K562 (cell line): ENCODE measurements around the gene SMARCA4. TPM values are rescaled to one million over a fixed set of nuclear protein-coding genes. Genes with fewer than 3 reads are reported as not detected.

ENCODE experiments used
- ARID1B ChIP-seq: fragments of 450-650 bp; IDR thresholded peaks from 2 replicates; pipeline ENCODE4 v1.6.1; 2016; ENCODE audit warnings: antibody characterized with exemption, mild to moderate bottlenecking, inconsistent platforms
- ASH1L ChIP-seq: fragments of 450-650 bp; IDR thresholded peaks from 2 replicates; pipeline ENCODE4 v1.6.1; 2018; ENCODE audit warnings: borderline replicate concordance, mild to moderate bottlenecking, low read depth; ENCODE audit not compliant: partially characterized antibody
- CXXC5 ChIP-seq: fragments of 250-450 bp; sonication (Bioruptor Pico); IDR thresholded peaks from 2 replicates; pipeline ENCODE4 v1.8.0; 2022; ENCODE audit warnings: inconsistent platforms, mild to moderate bottlenecking, moderate library complexity
- DPF2 ChIP-seq: fragments of 450-650 bp; IDR thresholded peaks from 2 replicates; pipeline ENCODE4 v1.6.1; 2016
- EP400 ChIP-seq: fragments of 450-650 bp; IDR thresholded peaks from 2 replicates; pipeline ENCODE4 v1.6.1; 2017; ENCODE audit warnings: antibody characterized with exemption, mild to moderate bottlenecking, moderate library complexity
- FOXJ3 ChIP-seq: sonication (generic); formaldehyde crosslinking; IDR thresholded peaks from 2 replicates; pipeline ENCODE4 v1.4.0; 2020; ENCODE audit warnings: mild to moderate bottlenecking, missing genetic modification reagents
- FOXK2 ChIP-seq, 2 experiments: fragments of 450-650 bp; IDR thresholded peaks in 1 of 2; conservative IDR thresholded peaks in 1 of 2; 2 replicates each; pipeline ENCODE4 v1.6.1; 2016; ENCODE audit warnings: low read depth in 2 of 2, mild to moderate bottlenecking in 1 of 2
- FOXP4 ChIP-seq: sonication (generic); formaldehyde crosslinking; IDR thresholded peaks from 2 replicates; pipeline ENCODE4 v1.8.0; 2022; ENCODE audit warnings: mild to moderate bottlenecking, missing genetic modification reagents, borderline replicate concordance
- GABPA ChIP-seq: fragments of 200-800 bp; sonication (Bioruptor generic); conservative IDR thresholded peaks from 2 replicates; pipeline ENCODE4 v1.6.1; 2016; ENCODE audit warnings: low read depth, missing genetic modification characterization, missing compliant biosample characterization
- HDAC1 ChIP-seq, 2 experiments: fragments of 450-650 bp; IDR thresholded peaks; 2 replicates each; pipeline ENCODE4 v1.6.1; 2016 to 2017; ENCODE audit warnings: inconsistent platforms in 1 of 2, mild to moderate bottlenecking in 1 of 2, moderate library complexity in 1 of 2
- MAFK ChIP-seq: IDR thresholded peaks from 2 replicates; pipeline ENCODE4 v1.6.1; 2011; ENCODE audit warnings: low read length, improper control_type of control experiment
- MEIS2 ChIP-seq: fragments of 450-650 bp; IDR thresholded peaks from 2 replicates; pipeline ENCODE4 v1.6.1; 2014; ENCODE audit warnings: mild to moderate bottlenecking; ENCODE audit not compliant: partially characterized antibody
- NCOA1 ChIP-seq: fragments of 450-650 bp; IDR thresholded peaks from 2 replicates; pipeline ENCODE4 v1.6.1; 2016; ENCODE audit warnings: low read depth
- NFIC ChIP-seq: fragments of 450-650 bp; IDR thresholded peaks from 2 replicates; pipeline ENCODE4 v1.6.1; 2017; ENCODE audit warnings: mild to moderate bottlenecking, inconsistent platforms
- POLR2B ChIP-seq: fragments of 450-650 bp; IDR thresholded peaks from 2 replicates; pipeline ENCODE4 v1.6.1; 2018; ENCODE audit warnings: low read depth; ENCODE audit not compliant: partially characterized antibody
- POU5F1 ChIP-seq: fragments of 150-350 bp; IDR thresholded peaks from 2 replicates; pipeline ENCODE4 v1.6.1; 2014; ENCODE audit warnings: borderline replicate concordance, low read length, low read depth, mild to moderate bottlenecking; ENCODE audit not compliant: partially characterized antibody
- PURB ChIP-seq: sonication (generic); formaldehyde crosslinking; IDR thresholded peaks from 2 replicates; pipeline ENCODE4 v1.9.0; 2021; ENCODE audit warnings: low read depth, mild to moderate bottlenecking, missing genetic modification reagents
- RBM39 ChIP-seq: fragments of 200-400 bp; formaldehyde crosslinking; optimal IDR thresholded peaks from 2 replicates; pipeline ENCODE3; 2018; ENCODE audit warnings: low read depth, low read length
- SIX5 ChIP-seq, 2 experiments: IDR thresholded peaks; 2 replicates each; pipeline ENCODE4 v1.6.1; 2011; ENCODE audit warnings: low read length in 2 of 2, borderline replicate concordance in 1 of 2, low read depth in 1 of 2, mild to moderate bottlenecking in 1 of 2, moderate library complexity in 1 of 2; ENCODE audit not compliant: insufficient read depth in 1 of 2
- SMARCA5 ChIP-seq: fragments of 450-650 bp; IDR thresholded peaks from 2 replicates; pipeline ENCODE4 v1.6.1; 2016
- ZBTB49 ChIP-seq: sonication (generic); formaldehyde crosslinking; IDR thresholded peaks from 2 replicates; pipeline ENCODE4 v1.8.0; 2022; ENCODE audit warnings: missing genetic modification reagents, mild to moderate bottlenecking, borderline replicate concordance
- ZBTB5 ChIP-seq: fragments of 450-650 bp; IDR thresholded peaks from 2 replicates; pipeline ENCODE4 v1.6.1; 2017; ENCODE audit warnings: antibody characterized with exemption
- ZNF436 ChIP-seq: fragments of 250-450, 450-650 bp; sonication (Bioruptor Pico); formaldehyde crosslinking; IDR thresholded peaks from 2 replicates; pipeline ENCODE4 v1.7.0; 2020; ENCODE audit warnings: mild to moderate bottlenecking
- ZNF589 ChIP-seq: fragments of 200-800 bp; sonication (Bioruptor generic); IDR thresholded peaks from 2 replicates; pipeline ENCODE4 v1.6.1; 2016; ENCODE audit warnings: low read depth, missing genetic modification characterization, missing compliant biosample characterization
- polyA plus RNA-seq, 8 experiments: library from polyadenylated mRNA; depleted of rRNA in 4 of 8; stranded (reverse) in 5 of 8; unstranded in 3 of 8; fragments of >200 nt; fragmentation: Nextera tagmentation in 2 of 8; fragmentation: Illumina TruSeq in 1 of 8; extraction: Ambion mirVana in 2 of 8; extraction: Trizol in 1 of 8; gene quantifications; 2 replicates each; pipeline versions ENCODE4 v1.2.1 to v1.2.3, GENCODE V29; 2011 to 2014; ENCODE audit warnings: inconsistent platforms in 1 of 8, missing spikeins in 1 of 8
- total RNA-seq, 7 experiments: library from RNA; depleted of rRNA in 6 of 7; stranded (reverse); fragments of >200 nt in 6 of 7; fragmentation: Illumina TruSeq in 2 of 7; extraction: Trizol in 2 of 7; gene quantifications; 2 replicates each; pipeline versions ENCODE4 v1.2.1 to v1.2.3, GENCODE V29; 2011 to 2021; ENCODE audit warnings: low replicate concordance in 1 of 7

The SMARCA4 gene
- total and polyA plus RNA-seq, 9 of the 15 experiments (the other 6 are each of a cell fraction or from before 2014, with no cell fraction given) = 19.3 to 207 (median 52.1) TPM

GRCh38 chr19:11091703-11092153, 130.9 kb downstream of the SMARCA4 start (continued):
- TF ChIP-seq ZBTB49 (0 out of 2 replicates have a peak, but pooled peaks have one; percentile 82), FOXP4 (CRISPR knock-in tag) (no peak), NCOA1 (no peak), HDAC1 (IDR thresholded peaks at IDR 0.05) (peak in 1 of 2 experiments; percentile 82; a peak in 2 of 4 replicates), ASH1L (no peak), NFIC (no peak), DPF2 (peak; percentile 60; the same call in 1 of the 2 replicates), SIX5 (IDR thresholded peaks at IDR 0.05; ENCODE audit: borderline replicate concordance in 1 of 2, insufficient read depth in 1 of 2, low read depth in 1 of 2, low read length in 2 of 2) (no peak), FOXK2 (conservative IDR thresholded peaks at IDR 0.05 in 1 of 2, IDR thresholded peaks at IDR 0.05 in 1 of 2; ENCODE audit: low read depth in 2 of 2) (0 out of 4 replicates have a peak, but pooled peaks of 1 of the 2 experiments have one; percentile 47), GABPA (tag) (peak; percentile 48; the same call in 1 of the 2 replicates), ZBTB5 (no peak), FOXJ3 (no peak), POU5F1 (no peak), SMARCA5 (no peak), RBM39 (no peak), MEIS2 (peak; percentile 7), ZNF436 (CRISPR knock-in tag) (no peak), POLR2B (peak; percentile 48), CXXC5 (CRISPR knock-in tag) (peak; percentile 66), EP400 (no peak; the same call in 1 of the 2 replicates), ARID1B (peak; percentile 43; the same call in 1 of the 2 replicates), ZNF589 (CRISPR knock-in tag) (0 out of 2 replicates have a peak, but pooled peaks have one; percentile 19), PURB (CRISPR knock-in tag) (no peak), MAFK (no peak)
